ENCODE results near the gene ATP6V0B.

Gene ATP6V0B

DNA sequence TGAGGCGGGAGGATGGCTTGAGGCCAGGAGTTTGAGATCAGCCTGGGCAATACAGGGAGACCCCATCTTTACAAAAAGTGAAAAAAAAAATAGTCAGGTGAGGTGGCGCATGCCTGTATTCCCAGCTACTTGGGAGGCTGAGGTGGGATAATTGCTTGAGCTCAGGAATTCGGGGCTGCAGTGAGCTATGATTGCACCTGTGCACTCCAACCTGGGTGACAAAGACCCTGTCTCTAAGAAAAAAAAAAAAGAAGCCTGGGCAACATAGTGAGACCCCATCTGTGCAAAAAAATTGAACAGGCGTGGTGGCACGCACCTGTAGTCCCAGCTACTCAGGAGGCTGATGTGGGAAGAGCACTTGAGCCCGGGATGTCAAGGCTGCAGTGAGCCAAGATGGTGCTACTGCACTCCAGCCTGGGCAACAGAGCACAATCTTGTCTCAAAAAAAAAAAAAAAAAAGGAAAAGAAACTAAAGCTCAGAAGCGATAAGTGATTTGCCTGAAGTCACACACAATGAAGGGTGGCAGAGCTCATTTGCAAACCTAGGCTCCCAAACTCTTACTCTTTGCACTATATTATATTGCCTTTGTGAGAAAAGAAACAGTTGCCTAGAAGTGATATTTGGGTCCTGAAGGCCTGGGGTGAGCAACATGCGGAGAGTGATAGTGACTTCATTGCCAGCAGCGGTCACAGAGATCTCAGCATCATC lies 18.6 kb downstream of the ATP6V0B start:
- TF ChIP-seq, protein P1, sequence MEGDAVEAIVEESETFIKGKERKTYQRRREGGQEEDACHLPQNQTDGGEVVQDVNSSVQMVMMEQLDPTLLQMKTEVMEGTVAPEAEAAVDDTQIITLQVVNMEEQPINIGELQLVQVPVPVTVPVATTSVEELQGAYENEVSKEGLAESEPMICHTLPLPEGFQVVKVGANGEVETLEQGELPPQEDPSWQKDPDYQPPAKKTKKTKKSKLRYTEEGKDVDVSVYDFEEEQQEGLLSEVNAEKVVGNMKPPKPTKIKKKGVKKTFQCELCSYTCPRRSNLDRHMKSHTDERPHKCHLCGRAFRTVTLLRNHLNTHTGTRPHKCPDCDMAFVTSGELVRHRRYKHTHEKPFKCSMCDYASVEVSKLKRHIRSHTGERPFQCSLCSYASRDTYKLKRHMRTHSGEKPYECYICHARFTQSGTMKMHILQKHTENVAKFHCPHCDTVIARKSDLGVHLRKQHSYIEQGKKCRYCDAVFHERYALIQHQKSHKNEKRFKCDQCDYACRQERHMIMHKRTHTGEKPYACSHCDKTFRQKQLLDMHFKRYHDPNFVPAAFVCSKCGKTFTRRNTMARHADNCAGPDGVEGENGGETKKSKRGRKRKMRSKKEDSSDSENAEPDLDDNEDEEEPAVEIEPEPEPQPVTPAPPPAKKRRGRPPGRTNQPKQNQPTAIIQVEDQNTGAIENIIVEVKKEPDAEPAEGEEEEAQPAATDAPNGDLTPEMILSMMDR (IDR thresholded peaks at IDR 0.05; ENCODE audit: extremely low read depth, missing control alignments), result no peak

DNA sequence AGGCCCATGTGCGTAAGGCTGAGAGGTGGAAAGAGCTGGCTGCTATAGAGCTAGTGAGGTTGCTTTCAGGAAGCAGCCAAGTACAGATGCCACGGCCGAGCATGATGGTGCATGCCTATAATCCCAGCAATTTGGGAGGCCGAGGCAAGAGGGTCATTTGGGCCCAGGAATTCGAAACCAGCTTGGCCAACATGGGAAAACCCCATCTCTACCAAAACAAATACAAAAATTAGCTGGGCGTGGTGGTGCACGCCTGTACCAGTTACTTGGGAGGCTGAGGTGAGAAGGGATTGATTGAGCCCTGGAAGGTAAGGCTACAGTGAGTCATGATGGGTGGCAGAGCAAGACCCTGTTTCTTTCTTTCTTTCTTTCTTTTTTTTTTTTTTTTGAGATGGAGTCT lies 19.3 kb downstream of the ATP6V0B start:
- TF ChIP-seq, protein P1 (IDR thresholded peaks at IDR 0.05; ENCODE audit: extremely low read depth, missing control alignments), result no peak
- no peak for DNase-seq (ENCODE audit: low spot score)

More for the DNA sequence above, 18.6 kb downstream of the ATP6V0B start:
- no peak for DNase-seq (ENCODE audit: low spot score)

DNA sequence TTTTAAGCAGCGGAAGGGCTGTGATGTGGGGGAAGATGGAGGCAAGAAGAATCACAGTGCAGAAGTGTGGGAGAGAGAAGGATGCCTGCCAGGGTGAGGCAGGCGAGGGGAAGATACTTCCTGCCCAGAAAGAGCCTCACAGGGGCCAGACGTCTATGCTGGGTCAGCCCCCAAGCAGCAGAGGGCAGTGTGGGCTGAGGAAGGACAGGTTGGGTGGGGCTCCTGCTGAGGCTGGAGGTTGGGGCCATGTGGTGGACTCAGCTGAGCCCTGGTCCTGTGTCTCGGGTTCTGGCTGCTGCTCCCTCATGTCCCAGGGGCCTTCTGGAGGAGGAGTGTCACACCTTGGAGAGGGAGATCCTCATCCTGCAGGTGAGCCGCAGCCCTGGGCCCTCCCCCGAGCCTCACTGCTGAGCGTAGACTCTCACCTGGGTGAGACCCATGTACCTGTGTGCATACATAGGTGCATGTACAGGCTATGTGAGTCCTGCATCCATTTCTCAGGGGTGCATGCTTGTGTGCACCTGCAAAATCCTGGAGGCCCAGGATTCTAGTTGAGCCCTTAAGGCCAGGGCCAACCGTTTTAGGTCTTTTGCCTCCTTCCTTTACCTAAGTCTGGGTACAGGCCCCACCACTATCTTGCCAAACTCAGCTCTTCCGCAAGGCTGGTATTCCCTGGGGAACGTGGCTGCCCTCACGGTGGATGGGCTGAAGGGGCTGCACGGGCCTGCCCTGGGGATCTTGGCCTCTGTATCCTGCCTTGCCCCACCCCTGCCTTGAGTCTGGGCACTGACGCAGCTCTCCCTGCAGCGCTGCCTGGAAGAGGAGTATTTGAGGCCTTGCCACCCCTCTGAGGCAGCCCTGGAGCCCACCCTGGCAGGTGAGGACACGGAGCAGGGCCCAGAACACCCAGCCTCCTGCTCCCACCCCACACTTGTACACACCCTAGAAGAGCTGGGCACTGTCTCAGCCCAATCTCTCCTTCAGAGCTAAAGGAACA lies 20.3 kb downstream of the ATP6V0B start:
- TF ChIP-seq, protein P1 (IDR thresholded peaks at IDR 0.05; ENCODE audit: extremely low read depth, missing control alignments), result peak; percentile 42
- peak; percentile 63 for DNase-seq (ENCODE audit: low spot score)

DNA sequence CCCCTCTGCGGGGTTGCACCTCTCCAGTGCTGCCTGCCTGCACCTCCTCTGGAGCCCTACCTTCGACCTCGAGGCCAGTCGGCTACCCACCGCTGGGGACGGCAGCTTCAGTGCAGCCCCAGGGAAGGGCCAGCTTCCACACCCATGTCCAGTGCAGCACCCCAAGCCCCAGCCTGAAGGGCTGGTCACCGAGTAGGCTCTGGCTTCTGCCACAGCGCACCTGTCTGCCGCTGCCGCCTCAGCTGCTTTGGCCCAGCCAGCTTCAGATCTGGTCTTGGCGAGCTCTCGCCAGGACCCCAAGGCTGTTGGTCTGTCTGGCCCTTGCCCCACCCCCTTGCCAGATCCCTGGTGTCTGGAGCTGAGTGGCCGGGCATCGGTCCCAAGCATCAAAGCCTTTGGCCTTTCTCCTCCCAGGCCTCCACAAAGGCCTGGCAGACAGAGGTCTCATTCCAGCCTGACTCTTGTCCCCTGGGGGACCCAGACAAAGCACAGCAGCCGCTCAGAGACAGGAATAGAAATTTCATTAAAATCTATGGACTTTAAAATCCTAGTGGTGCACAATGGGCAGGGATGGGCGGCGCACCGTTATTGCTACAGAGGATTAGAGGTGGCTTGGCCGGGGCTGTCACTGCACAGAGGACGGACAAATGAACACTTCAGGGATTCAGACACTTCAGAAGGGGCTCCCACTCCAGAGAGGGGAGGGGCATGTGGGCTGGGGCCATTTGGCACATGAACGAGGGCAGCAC lies 21.4 kb downstream of the ATP6V0B start:
- TF ChIP-seq, protein P1 (IDR thresholded peaks at IDR 0.05; ENCODE audit: extremely low read depth, missing control alignments), result no peak
- no peak for DNase-seq (ENCODE audit: low spot score)

DNA sequence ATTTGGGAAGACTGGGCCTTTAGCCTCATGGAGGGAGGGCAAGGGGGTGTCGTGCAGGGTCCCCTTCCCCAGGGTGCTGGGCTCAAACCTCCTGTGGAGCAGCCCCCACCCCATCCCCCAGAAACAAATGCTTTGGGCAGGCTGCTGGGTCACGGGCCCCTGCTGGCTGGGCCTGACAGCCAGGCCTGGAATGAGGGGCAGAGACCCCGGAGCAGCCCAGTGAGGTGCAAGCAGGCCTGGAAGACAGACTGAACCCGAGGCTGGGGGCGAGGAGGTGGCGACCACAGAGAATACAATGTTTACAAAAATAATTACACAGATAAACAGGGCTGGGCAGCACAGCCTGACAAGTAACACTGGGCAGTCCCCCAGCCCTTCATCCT lies 22.0 kb downstream of the ATP6V0B start:
- no peak for DNase-seq (ENCODE audit: low spot score)
- TF ChIP-seq, protein P1 (IDR thresholded peaks at IDR 0.05; ENCODE audit: extremely low read depth, missing control alignments), result no peak

DNA sequence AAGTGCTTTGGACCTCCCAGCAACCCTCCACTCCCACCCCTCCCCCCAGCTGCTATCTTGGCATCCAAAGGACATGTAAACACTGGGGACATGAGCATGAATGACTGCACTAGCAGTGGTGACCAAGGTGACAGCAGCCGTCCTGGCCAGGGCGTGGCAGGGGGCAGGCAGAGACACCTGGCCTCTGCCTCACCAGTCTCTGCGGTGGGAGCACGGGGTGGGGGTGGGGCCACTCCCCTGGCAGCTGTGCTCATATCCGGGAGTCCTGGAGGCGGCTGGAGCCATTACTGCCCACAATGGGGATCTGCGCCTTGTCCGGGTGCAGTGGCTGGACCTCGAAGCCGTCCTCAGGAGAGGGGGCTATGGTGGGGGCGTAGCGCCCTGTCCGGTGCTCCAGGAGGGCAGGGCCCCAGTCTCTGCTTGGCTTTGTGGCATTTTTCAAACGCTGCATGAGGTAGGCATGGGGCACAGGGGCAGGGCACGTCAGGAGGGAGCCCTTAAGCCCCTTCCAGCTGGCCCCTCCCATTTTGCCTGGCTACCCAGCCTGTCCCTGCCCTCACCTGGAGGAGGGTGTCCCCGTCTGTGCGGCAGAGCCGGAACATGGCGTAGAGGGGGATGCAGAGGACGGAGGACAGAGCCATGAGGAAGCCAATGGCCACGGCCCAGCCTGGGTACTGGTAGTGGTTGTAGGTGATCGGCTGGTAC lies 22.7 kb downstream of the ATP6V0B start:
- TF ChIP-seq, protein P1 (IDR thresholded peaks at IDR 0.05; ENCODE audit: extremely low read depth, missing control alignments), result no peak
- no peak for DNase-seq (ENCODE audit: low spot score)

All from GM20000 (cell line).